T1000 (cell line): ENCODE results near the gene PUSL1.

Experiments
- DNase-seq: peaks from one replicate; lab custom pipeline; 2025; ENCODE audit warnings: mixed read lengths; lab: John Stamatoyannopoulos, UW

PUSL1 gene

DNA sequence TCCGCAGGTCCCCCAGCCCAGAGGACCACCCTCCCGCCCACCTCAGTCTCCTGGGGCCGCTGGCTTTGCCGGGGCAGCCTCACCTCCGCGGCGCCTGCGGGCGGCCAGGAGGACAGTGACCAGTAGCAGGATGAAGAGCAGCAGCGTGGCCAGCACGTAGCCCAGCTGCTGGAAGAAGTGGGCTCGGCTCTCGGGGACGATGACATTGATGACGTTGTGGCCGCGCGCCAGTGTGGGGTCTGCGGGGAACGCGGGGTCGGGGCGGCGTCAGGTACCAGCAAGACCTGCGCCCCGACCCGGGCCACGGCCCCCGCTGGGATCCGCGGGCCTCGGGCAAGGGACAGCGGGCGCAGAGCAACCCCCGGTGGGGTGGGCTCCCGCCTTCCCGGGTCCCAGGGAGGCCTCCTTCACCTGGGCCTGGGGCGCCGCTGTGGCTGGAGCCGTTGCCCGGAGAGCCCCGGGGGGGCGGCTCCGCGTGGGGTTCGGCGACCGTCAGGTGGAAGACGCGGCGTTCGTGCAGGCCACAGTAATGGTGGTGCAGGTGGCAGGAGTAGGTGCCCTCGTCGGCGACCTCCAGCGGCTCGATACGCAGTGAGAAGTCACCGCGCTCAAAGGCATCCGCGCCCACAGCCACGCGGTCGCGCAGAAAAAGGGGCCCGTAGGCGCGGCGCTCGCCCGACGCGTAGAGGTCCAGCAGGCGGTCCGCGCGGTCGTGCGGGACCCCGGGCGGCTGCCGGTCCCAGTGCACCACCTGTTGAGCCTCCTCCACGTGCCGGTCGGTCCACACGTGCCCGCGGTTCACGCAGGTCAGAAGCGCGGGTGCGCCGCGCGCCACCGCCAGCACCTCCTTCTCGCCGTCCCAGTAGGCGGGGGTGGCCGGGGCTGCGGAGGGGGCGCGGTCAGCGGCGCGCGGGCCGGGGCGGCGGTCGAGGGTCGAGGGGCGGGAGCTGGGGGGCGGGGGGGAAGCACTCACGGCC lies 46.2 kb downstream of the PUSL1 start:
- DNase-seq, result no peak

DNA sequence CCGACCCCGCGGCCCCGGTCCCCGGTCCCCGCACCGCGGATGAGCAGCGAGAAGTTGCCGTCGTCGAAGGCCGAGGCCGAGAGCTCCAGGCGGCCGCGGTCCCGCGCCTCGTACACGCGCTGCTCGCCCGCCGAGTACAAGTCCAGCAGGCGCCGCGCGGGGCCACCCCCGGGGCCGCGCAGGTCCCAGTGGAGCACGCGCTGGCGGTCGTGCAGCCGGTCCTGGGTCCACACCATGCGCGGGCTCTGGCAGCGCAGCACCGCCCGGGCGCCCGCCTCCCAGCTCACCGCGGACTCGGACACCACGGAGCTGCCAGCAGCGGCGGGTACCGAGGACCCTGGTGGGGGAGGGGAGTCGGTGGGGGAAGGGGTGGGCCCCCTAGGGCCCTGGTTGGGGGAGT lies 47.0 kb downstream of the PUSL1 start:
- DNase-seq, result no peak

GRCh38 chr1:1356166-1356795 lies 47.9 kb downstream of the PUSL1 start:
- DNase-seq, result no peak

DNA sequence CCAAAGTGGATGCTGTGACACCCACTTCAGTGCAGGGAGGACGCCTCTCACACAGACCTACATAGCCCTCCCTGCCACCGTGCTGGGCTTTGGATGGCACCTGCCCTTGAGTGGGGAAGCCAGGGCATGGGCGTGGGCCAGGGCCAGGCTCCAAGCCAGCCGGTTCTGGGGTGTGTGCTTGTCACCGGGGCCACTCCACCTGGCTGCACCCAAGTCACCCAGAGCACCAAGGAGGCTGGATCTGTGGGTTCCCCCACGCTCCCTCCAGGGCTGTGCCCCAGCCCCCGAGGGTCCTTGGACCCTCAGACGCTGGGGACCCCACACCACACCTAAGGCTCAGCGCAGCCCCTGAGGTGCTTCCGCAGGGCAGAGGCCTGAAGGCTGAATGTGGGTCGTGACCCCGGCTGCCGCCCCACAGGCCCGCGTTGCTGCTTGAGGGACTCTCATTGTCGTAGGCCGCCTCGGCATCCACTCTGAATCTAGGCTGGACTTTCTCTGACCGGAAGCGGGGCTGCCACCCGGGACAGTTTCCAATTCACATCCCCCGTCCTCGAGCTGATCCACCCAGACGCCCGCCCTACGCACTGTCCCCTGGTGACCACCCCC lies 48.5 kb downstream of the PUSL1 start:
- DNase-seq, result no peak

GRCh38 chr1:1357871-1358432 lies 49.6 kb downstream of the PUSL1 start:
- no peak for DNase-seq

GRCh38 chr1:1358433-1359271 lies 50.3 kb downstream of the PUSL1 start, which contains the start of gene MXRA8:
MXRA8 (minus strand) TSS chr1:1358555; CDS start chr1:1358504, 51 bp downstream.
- no peak for DNase-seq

DNA sequence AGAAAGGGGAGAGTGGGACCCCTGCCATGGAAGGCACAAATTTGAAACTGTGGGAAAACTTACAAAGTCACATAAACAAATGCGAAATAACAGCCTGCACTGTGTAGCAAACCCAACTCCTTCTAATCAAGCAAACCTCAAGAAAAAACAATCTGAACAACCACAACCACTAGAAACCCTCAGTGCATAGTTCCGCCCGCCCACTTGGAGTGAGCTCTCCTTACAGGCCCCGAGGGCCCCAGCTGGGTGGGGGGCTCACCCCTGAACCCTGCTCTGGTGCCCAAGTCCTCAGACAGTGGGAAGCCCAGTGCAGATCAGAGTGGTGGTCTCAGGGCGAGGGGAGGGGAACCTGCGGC lies 50.9 kb downstream of the PUSL1 start:
- no peak for DNase-seq

DNA sequence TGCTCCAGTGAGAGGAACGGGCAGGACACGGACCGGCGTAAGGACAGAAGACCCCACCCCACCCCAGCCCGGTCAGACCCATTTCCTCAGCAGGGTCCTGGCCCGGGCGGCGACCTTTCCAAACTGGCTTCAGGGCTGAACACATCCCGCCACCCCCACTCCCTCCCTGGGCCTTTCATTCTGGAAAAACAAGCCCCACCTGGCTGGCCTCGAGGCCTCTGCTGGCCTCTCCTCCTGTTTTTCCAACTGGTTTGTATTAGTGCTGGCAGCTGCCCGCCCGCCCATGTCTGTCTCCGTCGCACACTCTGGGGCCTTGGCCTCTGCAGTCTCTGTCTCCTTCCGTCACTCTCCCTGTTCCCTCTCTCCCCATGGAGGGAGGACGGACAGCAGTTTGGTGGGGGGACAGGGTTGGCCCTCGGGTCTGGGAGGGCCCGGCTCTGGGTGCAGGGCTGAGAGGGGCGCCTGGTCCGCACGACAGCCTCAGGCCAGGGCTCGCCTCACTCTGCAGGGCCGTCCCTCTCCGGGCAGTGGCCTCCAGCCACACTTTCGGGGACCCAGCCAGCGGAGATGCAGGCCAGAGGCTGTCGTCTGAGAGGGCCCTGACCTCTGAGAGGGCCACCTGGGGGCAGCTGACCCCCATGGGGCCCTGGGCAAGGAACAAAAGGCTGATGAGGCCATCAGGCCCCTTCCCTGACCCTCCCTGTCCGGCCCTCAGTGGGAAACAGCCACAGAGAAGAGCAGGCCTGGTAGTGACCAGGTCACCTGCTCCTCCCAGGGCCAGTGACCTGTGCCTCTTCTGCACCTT lies 51.5 kb downstream of the PUSL1 start:
- no peak for DNase-seq

DNA sequence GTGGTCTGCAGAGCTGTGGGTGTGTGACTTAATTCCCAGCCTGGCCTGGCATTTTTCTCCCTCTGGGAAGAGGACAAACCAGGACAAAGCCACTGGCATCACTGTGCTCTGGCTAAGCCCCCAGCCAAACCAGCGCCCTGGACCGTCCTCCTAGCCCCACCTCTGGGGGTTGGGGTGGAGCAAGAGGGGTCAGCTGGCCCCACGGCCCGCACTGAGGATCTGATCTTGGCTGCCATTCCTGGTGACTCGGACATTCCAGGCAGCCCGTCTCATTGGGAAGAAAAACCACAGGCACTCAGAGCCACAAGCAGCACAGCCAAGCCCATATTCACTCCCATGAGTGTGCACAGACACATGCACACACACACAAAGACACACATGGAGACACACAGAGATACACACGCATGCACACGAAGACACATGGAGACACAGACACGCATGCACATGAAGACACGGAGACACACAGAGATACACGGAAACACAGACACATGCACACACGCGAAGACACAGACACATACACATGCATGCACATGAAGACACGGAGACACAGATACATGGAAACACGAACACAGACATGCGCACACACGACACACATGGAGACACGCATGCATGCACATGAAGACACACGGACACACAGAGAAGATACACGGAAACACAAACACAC lies 52.2 kb downstream of the PUSL1 start:
- DNase-seq, result peak; percentile 80
